Hematopoietic multipotent progenitor cell treated with erythropoietin and hydrocortisone succinate and interleukin-3 and kit ligand, for 17 days (in vitro differentiated cells): ENCODE results near the gene PPFIBP1.
"Not testable (repeated sequence)": the region's sequence is repeated elsewhere in the genome, so short reads cannot be mapped to it uniquely, and the experiment has no call there.

Source experiments
- DNase-seq: peaks from one replicate; pipeline ENCODE4 v3.0.0-alpha.2; 2015; ENCODE audit warnings: low spot score

PPFIBP1 gene

GRCh38 chr12:27710592-27711316, 186.7 kb downstream of the PPFIBP1 start, which contains the start of gene MRPS35:
TSS of gene MRPS35 (plus strand) at chr12:27710832. CDS start at chr12:27710844, 12 bp downstream.
- peak; percentile 58 for DNase-seq

GRCh38 chr12:27711317-27711682, 187.3 kb downstream of the PPFIBP1 start:
- DNase-seq, result peak; percentile 21

- no peak for DNase-seq
Measured at GRCh38 chr12:27711967-27712366, 188.0 kb downstream of the PPFIBP1 start.

GRCh38 chr12:27723212-27723611, 199.2 kb downstream of the PPFIBP1 start:
- DNase-seq, result no peak

- no peak for DNase-seq
Measured at GRCh38 chr12:27730097-27730588, 206.1 kb downstream of the PPFIBP1 start.

- DNase-seq, result no peak
Measured at GRCh38 chr12:27732281-27732680, 208.3 kb downstream of the PPFIBP1 start.

DNA sequence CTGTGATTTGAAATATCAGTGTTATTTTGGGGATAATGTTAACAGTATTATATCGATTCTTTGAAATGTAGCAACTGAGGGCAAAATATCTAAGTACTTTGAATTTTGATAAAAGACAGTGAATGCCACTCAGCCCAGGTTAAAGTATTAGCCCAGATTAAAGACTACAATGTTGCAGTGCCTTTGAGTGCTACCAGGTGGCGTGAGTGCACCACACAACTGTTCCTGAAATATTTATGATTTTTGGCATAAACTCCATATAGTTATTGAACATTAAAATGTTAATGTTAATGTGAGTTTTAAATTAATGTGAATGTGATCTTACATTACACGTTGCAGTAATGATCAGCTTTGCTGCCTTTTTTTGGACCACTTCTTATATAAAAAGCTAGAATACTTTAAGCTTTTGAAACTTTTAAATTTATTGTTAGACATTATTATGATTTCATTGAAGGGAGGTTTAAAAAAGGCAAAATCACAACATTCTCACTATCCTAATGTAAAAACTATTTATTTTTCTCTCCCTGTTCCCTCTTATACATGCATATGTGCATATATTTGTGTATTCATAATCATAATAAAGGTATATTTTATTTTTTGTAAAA, 209.1 kb downstream of the PPFIBP1 start:
- DNase-seq, result peak; percentile 18

GRCh38 chr12:27733791-27734190, 209.8 kb downstream of the PPFIBP1 start:
- DNase-seq, result no peak

DNA sequence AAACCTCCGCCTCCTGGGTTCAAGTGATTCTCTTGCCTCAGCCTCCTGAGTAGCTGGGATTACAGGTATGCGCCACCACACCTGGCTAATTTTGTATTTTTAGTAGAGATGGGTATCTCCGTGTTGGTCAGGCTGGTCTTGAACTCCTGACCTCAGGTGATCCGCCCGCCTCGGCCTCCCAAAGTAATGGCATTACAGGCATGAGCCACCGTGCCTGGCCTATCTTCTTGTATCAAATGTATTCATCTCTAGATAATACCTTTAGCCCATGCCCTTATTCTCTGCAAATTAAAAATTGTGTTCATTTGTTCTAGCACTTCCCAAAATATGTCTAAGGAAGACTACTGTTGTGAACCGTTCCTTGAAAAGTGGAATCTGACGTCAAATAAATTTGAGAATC, 210.3 kb downstream of the PPFIBP1 start:
- DNase-seq, result not testable (repeated sequence)

GRCh38 chr12:27743601-27744000, 219.6 kb downstream of the PPFIBP1 start:
- no peak for DNase-seq
